Ectodermal cell (in vitro differentiated cells): ENCODE data around the gene ROR1.
"Not testable (repeated sequence)": the region's sequence is repeated elsewhere in the genome, so short reads cannot be mapped to it uniquely, and the experiment has no call there.

Experiments used
- H3K27ac ChIP-seq: 2 replicates; pipeline ENCODE4 v1.7.0; 2013; ENCODE audit warnings: mild to moderate bottlenecking, low read depth, low read length; ENCODE audit not compliant: insufficient read depth, poor library complexity, severe bottlenecking
- H3K27me3 ChIP-seq: 2 replicates; pipeline ENCODE4 v1.7.0; 2013; ENCODE audit warnings: mild to moderate bottlenecking, low read length; ENCODE audit not compliant: insufficient read depth, control insufficient read depth, poor library complexity, severe bottlenecking
- H3K36me3 ChIP-seq: one replicate; pipeline ENCODE4 v1.7.0; 2013; ENCODE audit warnings: low read length; ENCODE audit not compliant: control insufficient read depth, insufficient read depth
- H3K4me1 ChIP-seq: one replicate; pipeline ENCODE4 v1.7.0; 2013; ENCODE audit warnings: low read length; ENCODE audit not compliant: control insufficient read depth, insufficient read depth
- H3K4me3 ChIP-seq: 2 replicates; pipeline ENCODE4 v1.7.0; 2013; ENCODE audit warnings: low read depth, low read length, control low read depth; ENCODE audit not compliant: insufficient read depth
- H3K9me3 ChIP-seq: 2 replicates; pipeline ENCODE4 v1.7.0; 2013; ENCODE audit warnings: mild to moderate bottlenecking, low read length, moderate library complexity; ENCODE audit not compliant: control insufficient read depth
- WGBS, 2 experiments: methylation state at CpG; one replicate each; pipeline ENCODE4 v1.1.7; 2013; ENCODE audit warnings: missing lambda C conversion rate in 2 of 2; 5-methylcytosine and 5-hydroxymethylcytosine counted together

The ROR1 gene

GRCh38 chr1:64097859-64098258, 324.0 kb downstream of the ROR1 start:
- Histone ChIP-seq H3K4me3 (no peak overlapping the region), H3K27ac (no peak overlapping the region), H3K9me3 (no peaks in the 10 kb centered on the region), H3K36me3 (no peaks in the 10 kb centered on the region), H3K4me1 (peaks cover 13% of the 10 kb centered on the region), H3K27me3 (no peaks in the 10 kb centered on the region)
- WGBS, 2 experiments: 76 to 79% methylated on average over 4 of the region's 4 CpGs

- Histone ChIP-seq H3K4me1 (peaks cover 9% of the 10 kb centered on the region), H3K27ac (no peak overlapping the region)
These were observed 324.6 kb downstream of the ROR1 start for GRCh38 chr1:64098436-64098835.

GRCh38 chr1:64098846-64099582, 325.2 kb downstream of the ROR1 start:
- Histone ChIP-seq H3K27me3 (no peaks in the 10 kb centered on the region), H3K27ac (no peak overlapping the region), H3K36me3 (no peaks in the 10 kb centered on the region), H3K4me3 (no peak overlapping the region), H3K9me3 (no peaks in the 10 kb centered on the region), H3K4me1 (peaks cover 9% of the 10 kb centered on the region)
- WGBS, 2 experiments: 90 to 95% methylated on average over 8 to 9 of the region's 9 CpGs

More at GRCh38 chr1:64098436-64098835, 324.6 kb downstream of the ROR1 start:
- 96 to 100% methylated on average over 1 of the region's 1 CpG for WGBS, 2 experiments
- Histone ChIP-seq H3K9me3 (no peaks in the 10 kb centered on the region), H3K27me3 (no peaks in the 10 kb centered on the region), H3K4me3 (no peak overlapping the region), H3K36me3 (no peaks in the 10 kb centered on the region)

- Histone ChIP-seq H3K27ac (no peak overlapping the region), H3K4me1 (peaks cover 9% of the 10 kb centered on the region), H3K4me3 (no peak overlapping the region), H3K27me3 (no peaks in the 10 kb centered on the region), H3K9me3 (no peaks in the 10 kb centered on the region), H3K36me3 (no peaks in the 10 kb centered on the region)
- 93 to 95% methylated on average over 4 of the region's 4 CpGs for WGBS, 2 experiments
These were observed 327.0 kb downstream of the ROR1 start for GRCh38 chr1:64100791-64101190.

- H3K36me3 ChIP-seq, H3K27ac ChIP-seq, H3K4me1 ChIP-seq, H3K9me3 ChIP-seq, H3K4me3 ChIP-seq, H3K27me3 ChIP-seq: not testable (repeated sequence)
- 96% methylated on average over 1 of the region's 1 CpG for WGBS, 2 experiments
These were observed 330.8 kb downstream of the ROR1 start for GRCh38 chr1:64104585-64104984.

- Histone ChIP-seq H3K9me3 (no peaks in the 10 kb centered on the region), H3K27me3 (no peaks in the 10 kb centered on the region), H3K36me3 (no peaks in the 10 kb centered on the region), H3K4me1 (peaks cover 15% of the 10 kb centered on the region), H3K27ac (no peak overlapping the region), H3K4me3 (no peak overlapping the region)
- 70 to 90% methylated on average over 2 to 3 of the region's 4 CpGs for WGBS, 2 experiments
These were observed 333.3 kb downstream of the ROR1 start for GRCh38 chr1:64107118-64107519.

GRCh38 chr1:64107632-64108031, 333.8 kb downstream of the ROR1 start:
- 88 to 100% methylated on average over 1 to 2 of the region's 2 CpGs for WGBS, 2 experiments
- no peak overlapping the region for H3K27ac ChIP-seq
- no peaks in the 10 kb centered on the region for H3K27me3 ChIP-seq
- H3K36me3 ChIP-seq: no peaks in the 10 kb centered on the region
- no peaks in the 10 kb centered on the region for H3K9me3 ChIP-seq
- peaks cover 11% of the 10 kb centered on the region for H3K4me1 ChIP-seq
- H3K4me3 ChIP-seq: no peak overlapping the region

GRCh38 chr1:64110924-64111777, 337.3 kb downstream of the ROR1 start:
- Histone ChIP-seq H3K27ac (no peak overlapping the region), H3K9me3 (no peaks in the 10 kb centered on the region), H3K4me3 (no peak overlapping the region), H3K36me3 (no peaks in the 10 kb centered on the region), H3K27me3 (no peaks in the 10 kb centered on the region), H3K4me1 (peaks cover 11% of the 10 kb centered on the region)
- 90 to 94% methylated on average over 4 to 6 of the region's 6 CpGs for WGBS, 2 experiments

GRCh38 chr1:64111787-64112186, 338.0 kb downstream of the ROR1 start:
- Histone ChIP-seq H3K4me1 (peaks cover 11% of the 10 kb centered on the region), H3K36me3 (no peaks in the 10 kb centered on the region), H3K4me3 (no peak overlapping the region), H3K27ac (no peak overlapping the region), H3K27me3 (no peaks in the 10 kb centered on the region), H3K9me3 (no peaks in the 10 kb centered on the region)
- 89% methylated on average over 3 of the region's 3 CpGs for WGBS, 2 experiments

GRCh38 chr1:64112281-64112680, 338.5 kb downstream of the ROR1 start:
- H3K27ac ChIP-seq: no peak overlapping the region
- H3K27me3 ChIP-seq: no peaks in the 10 kb centered on the region
- no peaks in the 10 kb centered on the region for H3K36me3 ChIP-seq
- H3K9me3 ChIP-seq: no peaks in the 10 kb centered on the region
- 92 to 94% methylated on average over 2 of the region's 2 CpGs for WGBS, 2 experiments
- H3K4me3 ChIP-seq: no peak overlapping the region
- peaks cover 11% of the 10 kb centered on the region for H3K4me1 ChIP-seq
